K562 (cell line): ENCODE measurements around the gene ISYNA1. TPM values are rescaled to one million over a fixed set of nuclear protein-coding genes. Genes with fewer than 3 reads are reported as not detected.
A peak's percentile ranks its signal among the peaks of the same experiment; 100 is the strongest.

Experiments
- ATF7 ChIP-seq: fragments of 450-650 bp; IDR thresholded peaks from 2 replicates; pipeline ENCODE4 v1.7.1; 2014; ENCODE audit warnings: mild to moderate bottlenecking, moderate library complexity
- BRD9 ChIP-seq: fragments of 450-650 bp; IDR thresholded peaks from 2 replicates; pipeline ENCODE4 v1.6.1; 2018; ENCODE audit warnings: low read depth; ENCODE audit not compliant: partially characterized antibody
- CEBPG ChIP-seq, 3 experiments: fragments of 200-800 bp in 1 of 3; sonication (Bioruptor generic) in 1 of 3; sonication (generic) in 1 of 3; formaldehyde crosslinking in 1 of 3; IDR thresholded peaks in 2 of 3; conservative IDR thresholded peaks in 1 of 3; 2 replicates each; pipeline versions ENCODE4 v1.6.1 to v1.8.0; 2016 to 2022; ENCODE audit warnings: missing compliant biosample characterization in 2 of 3, missing genetic modification characterization in 2 of 3, mild to moderate bottlenecking in 1 of 3, missing genetic modification reagents in 1 of 3
- CLOCK ChIP-seq: fragments of 250-450 bp; sonication (Bioruptor Pico); IDR thresholded peaks from 2 replicates; pipeline ENCODE4 v1.4.0; 2020; ENCODE audit warnings: mild to moderate bottlenecking, moderate library complexity, borderline replicate concordance
- DEAF1 ChIP-seq: fragments of 450-650 bp; formaldehyde crosslinking; IDR thresholded peaks from 2 replicates; pipeline ENCODE4 v1.4.0; 2020; ENCODE audit warnings: mild to moderate bottlenecking, moderate library complexity
- GATA2 ChIP-seq: sonication (generic); formaldehyde crosslinking; IDR thresholded peaks from 2 replicates; pipeline ENCODE4 v1.4.0; 2020; ENCODE audit warnings: mild to moderate bottlenecking, missing genetic modification reagents
- ILF3 ChIP-seq: fragments of 450-650 bp; IDR thresholded peaks from 2 replicates; pipeline ENCODE4 v1.6.1; 2018; ENCODE audit warnings: antibody characterized with exemption, mild to moderate bottlenecking, moderate library complexity, borderline replicate concordance
- MLLT1 ChIP-seq, 2 experiments: fragments of 450-650 bp; IDR thresholded peaks; 2 replicates each; pipeline ENCODE4 v1.6.1; 2016
- POU5F1 ChIP-seq: fragments of 150-350 bp; IDR thresholded peaks from 2 replicates; pipeline ENCODE4 v1.6.1; 2014; ENCODE audit warnings: borderline replicate concordance, low read length, low read depth, mild to moderate bottlenecking; ENCODE audit not compliant: partially characterized antibody
- RBFOX2 ChIP-seq: fragments of 200-400 bp; formaldehyde crosslinking; IDR thresholded peaks from 2 replicates; pipeline ENCODE4 v1.6.1; 2017; ENCODE audit warnings: low read depth, mild to moderate bottlenecking, low read length, moderate library complexity
- SMARCA5 ChIP-seq: fragments of 450-650 bp; IDR thresholded peaks from 2 replicates; pipeline ENCODE4 v1.6.1; 2016
- SRSF7 ChIP-seq: fragments of 200-400 bp; formaldehyde crosslinking; optimal IDR thresholded peaks from 2 replicates; pipeline ENCODE3; 2017; ENCODE audit warnings: mild to moderate bottlenecking, low read depth, low read length
- TBL1XR1 ChIP-seq, 2 experiments: IDR thresholded peaks; 2 replicates each; pipeline ENCODE4 v1.6.1; 2012; ENCODE audit warnings: improper control_type of control experiment in 2 of 2, low read length in 2 of 2, mild to moderate bottlenecking in 1 of 2
- TRIM25 ChIP-seq: fragments of 450-650 bp; IDR thresholded peaks from 2 replicates; pipeline ENCODE4 v1.7.0; 2016; ENCODE audit warnings: borderline replicate concordance
- ZBTB2 ChIP-seq: fragments of 450-650 bp; IDR thresholded peaks from 2 replicates; pipeline ENCODE4 v1.6.1; 2016; ENCODE audit warnings: antibody characterized with exemption
- ZNF766 ChIP-seq: fragments of 200-800 bp; sonication (Bioruptor generic); conservative IDR thresholded peaks from 2 replicates; pipeline ENCODE4 v1.6.1; 2016; ENCODE audit warnings: missing genetic modification characterization, missing compliant biosample characterization
- ZNF785 ChIP-seq: fragments of 250-450 bp; sonication (Bioruptor Pico); IDR thresholded peaks from 2 replicates; pipeline ENCODE4 v1.4.0; 2020; ENCODE audit warnings: mild to moderate bottlenecking
- polyA plus RNA-seq, 8 experiments: library from polyadenylated mRNA; depleted of rRNA in 4 of 8; stranded (reverse) in 5 of 8; unstranded in 3 of 8; fragments of >200 nt; fragmentation: Nextera tagmentation in 2 of 8; fragmentation: Illumina TruSeq in 1 of 8; extraction: Ambion mirVana in 2 of 8; extraction: Trizol in 1 of 8; gene quantifications; 2 replicates each; pipeline versions ENCODE4 v1.2.1 to v1.2.3, GENCODE V29; 2011 to 2014; ENCODE audit warnings: inconsistent platforms in 1 of 8, missing spikeins in 1 of 8
- total RNA-seq, 7 experiments: library from RNA; depleted of rRNA in 6 of 7; stranded (reverse); fragments of >200 nt in 6 of 7; fragmentation: Illumina TruSeq in 2 of 7; extraction: Trizol in 2 of 7; gene quantifications; 2 replicates each; pipeline versions ENCODE4 v1.2.1 to v1.2.3, GENCODE V29; 2011 to 2021; ENCODE audit warnings: low replicate concordance in 1 of 7

Gene ISYNA1
- total and polyA plus RNA-seq, 9 of the 15 experiments (the other 6 are each of a cell fraction or from before 2014, with no cell fraction given): 21.8 to 460 (median 93.2) TPM

- TF ChIP-seq SMARCA5 (peak; percentile 93; the same call in 1 of the 2 replicates), ZNF785 (CRISPR knock-in tag) (no peak), CLOCK (CRISPR knock-in tag) (no peak), TBL1XR1 (IDR thresholded peaks at IDR 0.05; ENCODE audit: low read length in 2 of 2) (peak in 1 of 2 experiments; percentile 45; a peak in 2 of 4 replicates), POU5F1 (no peak), ZNF766 (CRISPR knock-in tag) (no peak), ILF3 (no peak; the same call in 1 of the 2 replicates), BRD9 (no peak), GATA2 (CRISPR knock-in tag) (no peak), ATF7 (peak; percentile 63), SRSF7 (no peak), ZBTB2 (no peak), MLLT1 (IDR thresholded peaks at IDR 0.05) (peak; percentile 19 to 67), CEBPG (CRISPR knock-in tag; IDR thresholded peaks at IDR 0.05) (0 out of 2 replicates have a peak, but pooled peaks have one; percentile 28), CEBPG (tag; conservative IDR thresholded peaks at IDR 0.05 in 1 of 2, IDR thresholded peaks at IDR 0.05 in 1 of 2) (no peak), DEAF1 (CRISPR knock-in tag) (peak; percentile 67), TRIM25 (no peak), RBFOX2 (peak; percentile 95)
Measured at GRCh38 chr19:18388100-18388959, 49.6 kb downstream of the ISYNA1 start (continued).
